Measurements from ENCODE around the gene OR6C6.
A peak's percentile ranks its signal among the peaks of the same experiment; 100 is the strongest.
"Not testable (repeated sequence)": the region's sequence is repeated elsewhere in the genome, so short reads cannot be mapped to it uniquely, and the experiment has no call there.

The OR6C6 gene

DNA sequence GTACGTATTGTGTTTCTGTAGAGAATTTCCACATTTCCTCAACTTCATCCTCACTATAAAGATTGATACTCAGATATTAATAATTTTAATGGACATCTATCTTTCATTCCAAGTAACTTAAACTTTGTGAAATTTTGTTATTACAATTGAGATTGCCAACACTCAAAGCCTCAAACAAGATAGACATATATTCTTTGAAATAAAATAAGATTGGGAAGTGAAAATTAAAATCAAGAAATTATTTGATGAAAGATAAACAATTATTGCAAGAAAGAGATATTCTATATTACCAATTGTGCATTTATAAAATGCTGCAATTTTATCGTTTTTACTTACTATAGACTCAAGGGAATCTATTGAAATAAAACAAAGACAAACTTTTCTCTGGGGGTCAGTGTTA lies at the start of gene OR6C6:
Gene OR6C6, minus strand, starts transcription at position 101 of the 400 bp plus-strand sequence. CDS start 1,337 bp downstream, outside the sequence.
- DNase-seq: no peak

DNA sequence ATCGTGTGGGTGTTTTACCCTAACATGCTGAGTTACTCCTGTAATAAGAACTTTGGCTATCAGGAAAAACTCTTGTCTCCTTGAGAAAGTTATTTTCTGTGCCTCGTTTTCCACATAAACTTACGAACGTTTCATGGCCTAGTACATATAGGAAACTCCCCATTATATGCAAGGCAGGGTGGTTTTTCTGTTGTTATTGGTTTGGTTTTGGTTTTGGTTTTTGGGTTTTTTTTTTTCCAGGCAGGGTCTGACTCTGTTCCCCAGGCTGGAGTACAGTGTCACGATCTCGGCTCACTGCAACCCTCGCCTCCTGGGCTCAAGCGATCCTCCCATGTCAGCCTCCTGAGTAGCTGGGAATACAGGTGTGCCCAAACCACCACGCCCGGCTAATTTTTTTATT lies 39.6 kb upstream of the OR6C6 start:
- no peak for DNase-seq

DNA sequence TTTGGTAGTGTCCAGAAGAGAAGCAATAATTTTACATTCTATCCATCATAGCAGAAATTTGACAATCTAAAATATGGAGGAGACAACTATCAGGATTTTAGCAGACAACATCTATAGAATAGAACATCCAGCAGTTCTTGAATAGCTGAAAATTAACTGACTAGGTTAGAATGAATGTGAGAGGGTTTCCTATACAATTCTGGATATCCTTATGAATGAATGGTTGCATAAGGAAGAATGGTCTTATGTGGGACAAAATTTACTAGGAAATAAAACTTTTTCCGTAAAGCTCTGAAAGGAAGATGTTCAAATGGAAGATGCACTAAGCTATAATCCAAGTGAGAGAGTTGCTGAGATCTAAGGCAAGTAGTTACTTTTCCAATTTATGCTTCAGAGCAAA lies 34.1 kb upstream of the OR6C6 start, which contains the start of gene OR6C3:
Gene OR6C3, plus strand, starts transcription at position 301 of the 400 bp plus-strand sequence. CDS start 955 bp downstream, outside the sequence.
- DNase-seq: no peak

DNA sequence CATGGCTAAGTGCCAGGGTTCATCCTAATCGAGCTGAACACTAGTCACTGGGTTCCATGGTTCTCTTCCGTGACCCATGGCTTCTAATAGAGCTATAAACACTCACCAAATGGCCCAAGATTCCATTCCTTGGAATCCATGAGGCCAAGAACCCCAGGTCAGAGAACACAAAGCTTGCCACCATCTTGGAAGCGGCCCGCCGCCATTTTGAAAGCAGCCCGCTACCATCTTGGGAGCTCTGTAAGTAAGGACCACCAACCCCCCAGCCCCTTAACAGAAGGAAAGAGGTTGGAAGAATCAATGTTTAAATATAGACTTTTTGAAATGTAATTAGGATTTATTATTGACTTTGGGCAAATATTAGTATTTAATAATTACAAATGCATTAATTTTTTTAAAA lies 29.4 kb upstream of the OR6C6 start:
- not testable (repeated sequence) for DNase-seq

DNA sequence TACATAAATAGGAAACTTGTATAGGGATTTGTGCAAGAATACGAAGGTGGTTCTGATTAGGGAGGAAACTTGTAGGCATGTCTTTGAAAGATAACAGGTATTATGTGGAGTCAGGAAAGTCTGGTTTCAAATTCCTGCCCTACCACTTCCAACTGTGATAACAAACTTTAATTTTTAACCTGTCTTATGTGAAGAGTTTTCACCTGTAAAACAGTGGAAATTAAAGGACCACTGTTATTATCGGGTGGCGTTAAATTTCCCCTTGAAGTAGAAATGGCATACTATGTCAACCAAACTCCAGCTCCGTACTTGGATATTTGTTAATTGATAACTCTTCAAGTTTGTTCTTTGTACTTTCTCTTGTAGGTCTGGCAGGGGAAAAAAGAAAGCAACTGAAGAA lies 23.8 kb upstream of the OR6C6 start:
- no peak for DNase-seq

DNA sequence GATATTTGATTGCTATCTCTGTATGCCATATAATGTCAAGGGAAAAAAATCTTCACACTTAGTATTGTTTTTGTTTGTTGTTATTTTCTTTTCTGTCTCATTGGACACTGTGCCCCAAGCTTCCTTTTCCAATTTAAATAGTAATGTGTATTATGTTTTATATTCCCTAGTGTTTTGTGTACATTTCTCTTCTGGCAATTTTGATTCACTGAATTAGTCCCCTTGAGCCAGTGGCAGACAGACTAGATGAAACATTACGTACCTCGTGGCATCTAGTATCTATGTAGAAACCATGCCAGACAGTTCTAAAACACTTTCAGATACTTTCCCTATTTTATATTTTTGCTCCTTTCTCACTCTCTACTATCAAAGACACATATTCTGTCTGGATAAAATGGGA lies 17.7 kb upstream of the OR6C6 start, which contains the start of gene OR6C1:
Gene OR6C1, plus strand, starts transcription at position 301 of the 400 bp plus-strand sequence. CDS start 6,257 bp downstream, outside the sequence.
- no peak for DNase-seq

DNA sequence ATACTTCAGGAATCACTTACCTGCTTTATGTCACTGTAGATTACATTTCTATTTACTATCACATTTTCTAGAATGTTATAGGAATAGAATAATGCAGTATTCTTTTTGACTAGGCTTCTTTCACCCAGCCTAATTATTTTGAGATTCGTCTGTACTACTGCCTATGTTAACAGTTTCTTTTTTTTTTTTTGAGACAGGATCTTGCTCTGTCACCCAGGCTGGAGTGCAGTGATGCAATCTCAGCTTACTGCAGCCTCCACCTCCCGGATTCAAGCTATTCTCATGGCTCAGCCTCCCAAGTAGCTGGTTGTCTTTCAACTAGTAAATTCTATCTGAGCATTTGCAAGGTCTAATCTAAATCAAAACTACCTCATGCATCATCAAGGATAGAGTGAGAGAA lies 6.4 kb downstream of the OR6C6 start:
- DNase-seq: no peak

DNA sequence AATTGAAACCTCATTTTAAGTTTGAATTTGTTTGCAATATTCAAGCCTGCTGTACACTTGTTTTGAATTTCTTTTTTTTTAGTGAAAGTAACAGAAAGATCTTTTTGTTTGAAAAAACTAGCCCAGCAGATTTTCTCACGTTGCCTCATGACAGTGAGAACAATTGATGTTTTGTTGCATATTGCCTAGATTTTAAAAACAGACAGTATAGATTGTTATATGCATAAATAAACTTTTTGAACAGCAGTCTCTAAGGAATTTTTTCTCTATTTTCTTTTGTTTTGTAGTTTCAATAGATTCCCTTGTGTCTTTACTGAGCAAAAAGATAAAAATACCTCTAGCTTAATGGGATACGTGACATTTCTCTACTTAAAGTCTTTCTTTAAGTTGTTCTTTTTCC lies 15.4 kb downstream of the OR6C6 start:
- DNase-seq: peak; percentile 0

DNA sequence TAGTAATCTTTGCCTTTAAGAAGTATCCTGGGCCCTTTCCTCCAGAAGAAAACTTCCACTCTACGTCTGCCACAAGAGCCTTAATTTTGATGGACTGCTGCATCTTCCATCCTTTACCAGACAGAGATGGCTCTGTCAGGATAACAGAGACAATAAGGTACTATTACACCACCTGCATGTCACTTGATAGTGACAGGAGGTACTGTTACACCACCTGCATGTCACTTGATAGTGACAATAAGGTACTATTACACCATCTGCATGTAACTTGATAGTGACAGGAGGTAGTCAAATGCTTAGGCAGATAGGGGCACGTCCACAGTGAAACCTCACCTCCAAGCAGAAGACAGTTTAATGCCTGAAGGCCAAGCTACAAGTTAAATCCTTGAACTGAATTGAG lies 38.1 kb downstream of the OR6C6 start:
- no peak for DNase-seq

DNA sequence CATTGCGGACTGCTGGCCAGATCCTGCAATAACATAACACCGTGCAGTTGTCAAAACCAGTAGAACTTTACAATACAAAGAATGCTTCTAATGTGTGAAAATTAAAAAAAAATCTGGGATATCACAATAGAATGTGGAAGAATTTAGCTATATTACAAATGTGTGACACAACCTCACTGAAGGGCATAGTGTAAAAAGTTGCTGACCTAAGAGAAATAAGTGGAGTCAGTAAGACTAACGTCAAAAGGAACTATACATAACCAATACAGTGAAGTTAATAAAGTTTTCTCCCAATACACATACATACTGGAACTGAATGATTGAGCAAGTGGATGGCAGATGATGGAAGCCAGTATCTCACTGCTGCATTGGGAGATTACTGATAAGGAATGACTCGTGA lies 39.5 kb downstream of the OR6C6 start:
- DNase-seq: no peak

DNA sequence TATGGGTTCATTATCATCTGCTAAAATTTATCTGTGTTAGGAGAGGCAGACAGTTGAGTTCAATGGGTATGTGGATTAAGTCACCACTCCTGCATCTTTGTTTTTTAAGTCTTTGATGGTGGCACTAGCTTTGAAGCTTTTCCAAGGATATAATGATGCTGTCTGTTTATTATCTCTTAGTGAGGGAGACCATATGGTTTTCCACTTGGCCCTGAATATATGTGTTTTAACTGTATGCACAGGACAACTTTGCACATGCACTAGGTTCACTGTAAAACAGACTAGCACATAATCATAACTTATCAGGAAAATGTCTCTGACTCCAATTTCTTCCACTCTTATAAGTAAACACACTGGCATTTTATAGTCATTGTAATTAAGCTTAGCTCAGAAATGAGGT lies 43.1 kb downstream of the OR6C6 start:
- no peak for DNase-seq

DNA sequence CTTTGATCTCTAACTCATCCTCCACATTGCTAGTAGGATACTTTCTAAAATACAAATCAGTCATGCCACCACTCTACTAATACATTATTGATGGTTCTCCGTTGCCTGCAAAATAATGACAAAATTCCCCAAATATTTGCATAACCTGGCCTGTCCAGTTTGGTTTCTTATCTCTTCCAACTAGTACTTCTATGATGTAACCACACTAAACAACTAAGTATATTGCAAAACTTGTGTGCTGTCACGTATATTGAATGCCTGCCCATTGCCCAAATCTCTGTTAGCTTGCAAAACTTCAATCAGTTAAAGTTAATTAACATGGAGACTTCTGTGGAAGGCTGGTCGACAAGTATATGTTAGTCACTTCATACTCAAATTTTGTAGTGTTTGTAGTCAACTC lies 45.4 kb downstream of the OR6C6 start:
- DNase-seq: no peak

DNA sequence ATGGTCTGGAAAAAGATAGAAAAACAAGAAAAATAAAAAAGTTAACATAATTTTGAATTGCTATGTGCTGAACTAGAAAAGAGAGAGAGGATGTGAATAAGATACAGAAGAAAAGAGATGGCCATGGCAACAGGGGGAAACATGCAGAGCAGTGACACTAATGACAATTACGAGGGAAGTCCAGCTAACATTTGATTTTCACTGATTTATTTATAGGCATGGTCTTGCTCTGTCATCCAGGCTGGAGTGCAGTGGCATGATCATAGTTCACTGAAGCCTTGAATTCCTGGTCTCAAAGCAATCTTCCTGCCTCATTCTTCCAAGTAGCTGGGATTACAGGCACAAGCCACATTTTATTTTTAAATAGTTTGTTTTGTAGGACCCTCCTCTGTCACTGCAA lies 50.2 kb downstream of the OR6C6 start:
- DNase-seq: no peak

DNA sequence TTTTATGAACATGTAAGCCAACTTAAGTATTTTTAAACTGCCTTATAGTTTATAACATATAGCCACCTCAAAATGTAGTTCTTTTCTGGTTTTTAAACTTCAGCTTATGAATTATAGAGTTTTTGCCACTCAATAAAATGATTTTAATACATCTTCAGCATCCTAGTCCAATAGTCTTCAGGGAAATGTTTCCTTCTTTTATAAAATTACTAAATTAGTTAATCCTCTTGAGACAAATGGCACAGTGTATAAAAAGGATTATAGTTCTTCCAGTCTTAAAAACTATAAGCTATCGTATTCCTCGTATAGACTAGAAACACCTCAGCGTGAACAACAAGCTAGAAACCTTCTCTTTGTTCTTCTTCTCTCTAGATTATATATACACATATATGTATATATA lies 52.1 kb downstream of the OR6C6 start, which contains the start of gene OR6C74:
Gene OR6C74, plus strand, starts transcription at position 301 of the 400 bp plus-strand sequence. CDS start 2,679 bp downstream, outside the sequence.
- no peak for DNase-seq
